Activated CD4-positive, alpha-beta memory T cell treated with anti-CD3 and anti-CD28 coated beads, Interleukin-2, amount 10 ng/mL, durations not matched to agents 7 days and 5 days (primary cell): Measurements from ENCODE around the gene PEX11G. TPM values are rescaled to one million over a fixed set of nuclear protein-coding genes. Genes with fewer than 3 reads are reported as not detected.

Source experiments
- CTCF ChIA-PET: fragments of 350-600 bp; sonication (Branson Sonifier 250); formaldehyde crosslinking; loops from one replicate; lab custom pipeline; 2021; ENCODE audit warnings: antibody characterized with exemption, inconsistent platforms; lab: Charles Lee
- POLR2A ChIA-PET: fragments of 350-600 bp; sonication (Branson Sonifier 250); formaldehyde crosslinking; loops from one replicate; lab custom pipeline; 2021; ENCODE audit warnings: antibody characterized with exemption; lab: Charles Lee
- DNase-seq: peaks from one replicate; pipeline ENCODE4 v3.0.0-alpha.2; 2020
- H3K27ac Mint-ChIP-seq: one replicate; pipeline ENCODE4 v1.8.0; 2021; ENCODE audit warnings: mild to moderate bottlenecking, mixed read lengths
- H3K27me3 Mint-ChIP-seq: one replicate; pipeline ENCODE4 v1.8.0; 2021; ENCODE audit warnings: mixed read lengths
- H3K36me3 Mint-ChIP-seq: one replicate; pipeline ENCODE4 v1.8.0; 2021; ENCODE audit warnings: low read depth, mixed read lengths
- H3K4me1 Mint-ChIP-seq: one replicate; pipeline ENCODE4 v1.8.0; 2021; ENCODE audit warnings: mixed read lengths
- H3K4me3 Mint-ChIP-seq: one replicate; pipeline ENCODE4 v1.8.0; 2021; ENCODE audit warnings: mild to moderate bottlenecking, mixed read lengths
- H3K9me3 Mint-ChIP-seq: one replicate; pipeline ENCODE4 v1.8.0; 2021; ENCODE audit warnings: mixed read lengths
- total RNA-seq, 2 experiments: library from RNA; stranded (reverse); gene quantifications; one replicate each; pipeline ENCODE4 v1.2.3, GENCODE V29; 2021

PEX11G gene
- total RNA-seq, 2 experiments from 2014 or later = 0.68 to 1.7 TPM

DNA sequence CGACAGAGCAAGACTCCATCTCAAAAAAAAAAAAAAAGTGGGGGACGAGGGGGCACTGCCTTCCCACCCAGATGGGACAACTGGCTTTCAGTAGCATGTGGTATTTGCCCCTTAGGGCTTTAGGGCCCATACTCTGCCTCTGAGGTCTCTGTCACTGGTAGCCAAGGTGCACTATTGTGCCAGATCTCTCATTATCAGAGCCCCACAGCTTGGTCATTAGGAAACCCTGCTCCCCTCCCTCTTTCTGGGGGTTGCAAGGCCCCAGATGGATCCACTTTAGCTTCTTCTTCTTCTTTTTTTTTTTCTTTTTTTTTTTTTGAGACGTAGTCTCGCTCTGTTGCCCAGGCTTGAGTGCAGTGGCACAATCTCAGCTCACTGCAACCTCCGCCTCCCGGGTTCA, 15.8 kb upstream of the PEX11G start:
- Mint-ChIP-seq H3K4me3 (no peak overlapping the region), H3K27me3 (peaks cover 27% of the 10 kb centered on the region), H3K36me3 (no peaks in the 10 kb centered on the region), H3K27ac (no peak overlapping the region), H3K9me3 (no peaks in the 10 kb centered on the region), H3K4me1 (peaks cover 10% of the 10 kb centered on the region)
- no peak for DNase-seq
- CTCF ChIA-PET = interaction anchor here (2.4 kb wide), 1 partner anchor 151 kb away, joined by 6 read pairs; no protein-coding TSS in a partner anchor
- POLR2A ChIA-PET = interaction anchor here (1.1 kb wide), 1 partner anchor 10 kb away, joined by 5 read pairs; no protein-coding TSS in a partner anchor

DNA sequence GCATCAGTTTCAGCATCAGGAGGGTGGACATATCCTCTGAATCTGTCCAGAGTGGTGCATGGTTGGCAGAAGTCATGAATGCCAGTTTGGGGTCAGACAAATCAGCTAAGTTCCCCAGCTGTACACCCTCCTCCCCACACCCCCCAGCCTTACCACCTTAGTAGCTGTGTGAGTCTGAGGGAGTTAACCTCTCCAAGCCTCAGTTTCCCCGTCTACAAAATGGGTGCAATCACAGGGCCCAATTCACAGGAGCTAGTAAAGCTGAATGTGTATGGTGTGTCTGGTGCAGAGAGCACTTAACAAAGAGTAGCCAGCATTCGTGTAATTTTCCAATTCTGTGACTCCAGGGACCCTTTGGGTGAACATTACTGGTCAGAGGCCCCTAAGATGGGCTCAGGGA, 13.7 kb upstream of the PEX11G start:
- H3K27me3 Mint-ChIP-seq = peaks cover 34% of the 10 kb centered on the region
- ChIA-PET POLR2A (no interaction called here), CTCF (no interaction called here)
- H3K27ac Mint-ChIP-seq = no peak overlapping the region
- H3K9me3 Mint-ChIP-seq = no peaks in the 10 kb centered on the region
- peaks cover 10% of the 10 kb centered on the region for H3K4me1 Mint-ChIP-seq
- no peaks in the 10 kb centered on the region for H3K36me3 Mint-ChIP-seq
- no peak for DNase-seq
- H3K4me3 Mint-ChIP-seq = no peak overlapping the region

DNA sequence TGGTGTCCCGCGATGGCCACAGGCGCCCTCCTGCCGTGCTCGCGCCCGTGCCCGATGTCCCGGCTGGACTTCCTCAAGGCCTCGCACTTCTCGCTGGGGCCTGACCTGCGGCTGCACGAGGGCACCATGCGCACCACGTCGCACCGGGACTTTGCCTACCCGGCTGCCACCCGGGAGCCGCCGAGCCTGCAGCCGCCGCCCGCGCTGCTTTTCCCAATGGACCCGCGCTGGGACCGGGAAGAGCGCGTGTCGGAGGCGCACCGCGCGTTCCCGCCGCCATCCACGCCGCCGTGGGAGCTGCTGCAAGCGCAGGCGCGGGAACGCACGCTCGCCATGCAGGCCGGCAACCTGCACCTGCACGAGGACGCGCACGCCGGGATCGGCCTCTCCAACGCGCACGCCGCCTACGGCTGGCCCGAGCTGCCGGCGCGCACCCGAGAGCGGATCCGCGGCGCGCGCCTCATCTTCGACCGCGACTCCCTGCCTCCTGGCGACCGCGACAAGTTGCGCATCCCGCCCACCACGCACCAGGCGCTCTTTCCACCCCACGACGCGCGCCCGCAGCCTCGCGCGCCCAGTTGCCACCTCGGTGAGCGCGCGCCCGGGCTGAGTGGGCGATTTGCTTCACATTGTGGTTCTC, 12.1 kb upstream of the PEX11G start:
- Mint-ChIP-seq H3K9me3 (no peaks in the 10 kb centered on the region), H3K4me1 (peaks cover 4% of the 10 kb centered on the region), H3K4me3 (no peak overlapping the region), H3K36me3 (no peaks in the 10 kb centered on the region), H3K27ac (no peak overlapping the region), H3K27me3 (peaks cover 41% of the 10 kb centered on the region)
- ChIA-PET CTCF (no interaction called here), POLR2A (no interaction called here)
- peak; percentile 57 for DNase-seq

DNA sequence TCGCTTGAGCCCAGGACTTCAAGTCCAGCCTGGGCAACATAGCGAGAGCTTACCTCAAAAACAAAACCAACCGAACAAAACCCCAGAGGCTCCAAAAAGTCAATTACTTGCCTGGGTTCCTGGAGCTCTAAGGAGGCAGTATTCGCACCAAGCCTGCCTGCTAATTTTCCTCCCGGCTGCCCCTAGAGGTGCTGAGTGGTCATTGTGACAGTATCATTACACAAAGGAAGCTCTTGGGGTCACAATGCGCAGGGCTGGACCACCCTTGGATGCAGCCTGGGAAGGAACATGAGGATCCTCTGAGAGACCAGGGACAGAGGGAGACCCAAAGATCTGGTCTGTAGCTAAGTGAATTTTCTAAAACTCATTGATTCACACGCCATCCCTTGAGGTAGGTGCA, 8.5 kb upstream of the PEX11G start:
- no peak overlapping the region for H3K4me3 Mint-ChIP-seq
- H3K36me3 Mint-ChIP-seq = no peaks in the 10 kb centered on the region
- H3K27ac Mint-ChIP-seq = no peak overlapping the region
- CTCF ChIA-PET = interaction anchor here (0.6 to 2.6 kb wide), 6 partner anchors 12 to 96 kb away, joined by 3 to 9 read pairs (median 3); partner anchors contain the start of gene MCOLN1
- H3K9me3 Mint-ChIP-seq = no peaks in the 10 kb centered on the region
- H3K4me1 Mint-ChIP-seq = peaks cover 13% of the 10 kb centered on the region
- DNase-seq = no peak
- POLR2A ChIA-PET = interaction anchor here (1.2 kb wide), 1 partner anchor 25 kb away, joined by 5 read pairs; the partner anchor contains the start of gene MCOLN1
- peaks cover 32% of the 10 kb centered on the region for H3K27me3 Mint-ChIP-seq

DNA sequence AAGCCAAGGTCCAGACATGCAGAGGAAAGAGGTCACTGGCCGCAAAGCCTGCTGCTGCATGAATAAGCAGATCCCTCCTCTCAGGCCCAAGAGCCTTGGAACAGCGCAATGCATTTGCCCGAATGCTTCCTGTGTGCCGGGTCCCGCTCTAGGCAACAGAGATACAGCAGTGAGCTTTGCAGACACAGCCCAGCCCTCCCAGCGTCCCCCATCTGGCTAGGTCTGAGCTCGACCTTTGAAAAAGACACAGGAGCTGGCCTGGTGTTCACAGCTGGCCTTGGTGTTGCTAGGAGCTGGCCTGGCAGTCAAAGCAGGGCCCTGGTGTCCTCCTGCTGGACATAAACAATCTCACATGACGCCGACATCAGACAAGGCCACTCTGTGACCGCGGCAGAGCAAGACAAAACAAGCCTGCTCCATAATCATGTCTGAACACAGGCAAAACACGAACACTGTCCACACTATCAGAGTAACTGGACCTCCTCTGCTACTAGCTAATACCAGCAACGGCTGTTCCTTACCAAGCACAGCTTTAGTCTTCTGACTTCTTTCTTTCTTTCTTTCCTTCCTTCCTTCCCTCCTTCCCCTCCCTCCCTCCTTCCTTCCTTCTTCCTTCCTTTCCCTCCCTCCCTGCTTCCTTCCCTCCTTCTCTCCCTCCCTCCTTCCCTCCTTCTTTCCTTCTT, 5.7 kb upstream of the PEX11G start:
- Mint-ChIP-seq H3K4me1 (peaks cover 27% of the 10 kb centered on the region), H3K27me3 (peaks cover 16% of the 10 kb centered on the region), H3K4me3 (no peak overlapping the region), H3K36me3 (no peaks in the 10 kb centered on the region), H3K9me3 (no peaks in the 10 kb centered on the region), H3K27ac (no peak overlapping the region)
- ChIA-PET CTCF (interaction anchor here (0.6 to 0.8 kb wide), 2 partner anchors 58 to 186 kb away, joined by 4 to 5 read pairs; partner anchors contain the start of gene TRAPPC5), POLR2A (interaction anchor here (1.2 to 1.9 kb wide), 3 partner anchors 10 to 143 kb away, joined by 3 to 9 read pairs (median 5); partner anchors contain the start of gene MCOLN1)
- DNase-seq = no peak

DNA sequence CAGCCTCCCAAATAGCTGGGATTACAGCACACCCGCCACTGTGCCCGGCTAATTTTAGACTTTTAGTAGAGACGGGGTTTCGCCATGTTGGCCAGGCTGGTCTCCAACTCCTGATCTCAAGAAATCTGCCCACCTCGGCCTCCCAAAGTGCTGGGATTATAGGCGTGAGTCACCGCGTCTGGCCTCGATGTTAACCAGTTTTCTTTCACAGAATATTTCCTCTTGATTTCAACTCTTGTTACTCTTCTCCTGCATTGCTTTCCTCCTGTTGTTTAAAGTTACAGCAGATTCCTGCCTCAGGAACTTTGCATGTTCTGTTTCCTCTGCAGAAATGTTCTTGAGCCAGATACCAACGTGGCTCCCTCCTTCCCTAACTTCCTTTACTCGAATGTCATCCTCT, 3.7 kb upstream of the PEX11G start:
- peak overlapping the region; percentile 72 for H3K27ac Mint-ChIP-seq
- H3K4me3 Mint-ChIP-seq = no peak overlapping the region
- no peaks in the 10 kb centered on the region for H3K9me3 Mint-ChIP-seq
- no peaks in the 10 kb centered on the region for H3K36me3 Mint-ChIP-seq
- no peak for DNase-seq
- H3K4me1 Mint-ChIP-seq = peaks cover 33% of the 10 kb centered on the region
- peaks cover 7% of the 10 kb centered on the region for H3K27me3 Mint-ChIP-seq
- POLR2A ChIA-PET = interaction anchor here (1.9 kb wide), 1 partner anchor 30 kb away, joined by 9 read pairs; the partner anchor contains the start of gene MCOLN1
- CTCF ChIA-PET = no interaction called here

DNA sequence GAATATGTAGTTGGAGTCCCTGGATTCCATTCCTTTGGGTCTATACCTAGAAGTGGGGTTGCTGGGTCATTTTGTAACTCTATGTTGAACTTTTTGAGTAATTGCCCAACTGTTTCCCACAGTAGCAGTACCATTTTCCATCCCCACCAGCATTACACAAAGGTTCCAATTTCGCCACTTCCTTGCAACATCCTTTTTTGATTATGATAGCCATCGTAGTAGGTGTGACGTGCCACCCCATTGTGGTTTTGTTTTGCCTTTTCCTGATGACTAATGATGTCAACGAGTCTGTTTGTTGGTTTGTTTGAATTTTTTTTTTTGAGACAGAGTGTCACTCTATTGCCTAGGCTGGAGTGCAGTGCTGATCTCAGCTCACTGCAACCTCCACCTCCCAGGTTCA, 3.3 kb upstream of the PEX11G start:
- H3K4me1 Mint-ChIP-seq = peaks cover 33% of the 10 kb centered on the region
- peak overlapping the region; percentile 72 for H3K27ac Mint-ChIP-seq
- H3K36me3 Mint-ChIP-seq = no peaks in the 10 kb centered on the region
- DNase-seq = peak; percentile 79
- H3K4me3 Mint-ChIP-seq = no peak overlapping the region
- ChIA-PET CTCF (no interaction called here), POLR2A (no interaction called here)
- peaks cover 5% of the 10 kb centered on the region for H3K27me3 Mint-ChIP-seq
- no peaks in the 10 kb centered on the region for H3K9me3 Mint-ChIP-seq

DNA sequence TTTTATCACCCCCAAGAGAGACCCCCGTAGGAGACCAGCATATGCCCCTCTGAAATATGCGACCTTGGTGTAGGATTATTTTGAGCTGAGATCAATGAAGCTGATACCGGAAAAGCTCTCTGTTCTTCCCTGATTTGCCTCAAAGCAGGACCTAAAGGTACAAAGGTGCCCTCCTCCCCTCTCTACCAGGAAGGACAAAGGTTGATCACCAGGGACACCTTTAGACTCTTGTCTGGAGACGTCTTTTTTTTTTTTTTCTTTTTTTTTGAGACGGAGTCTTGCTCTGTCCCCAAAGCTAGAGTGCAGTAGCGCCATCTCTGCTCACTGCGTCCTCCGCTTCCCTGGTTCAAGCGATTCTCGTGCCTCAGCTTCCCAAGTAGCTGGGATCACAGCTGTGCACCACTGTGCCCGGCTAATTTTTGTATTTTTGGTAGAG, 792 bp upstream of the PEX11G start:
- Mint-ChIP-seq H3K27me3 (no peaks in the 10 kb centered on the region), H3K4me3 (peak overlapping the region; percentile 47), H3K36me3 (no peaks in the 10 kb centered on the region), H3K9me3 (no peaks in the 10 kb centered on the region), H3K27ac (peak overlapping the region; percentile 71), H3K4me1 (peaks cover 33% of the 10 kb centered on the region)
- no peak for DNase-seq
- CTCF ChIA-PET = interaction anchor here (0.5 to 0.8 kb wide), 2 partner anchors 23 to 43 kb away, joined by 3 read pairs; no protein-coding TSS in a partner anchor
- POLR2A ChIA-PET = interaction anchor here (1.4 kb wide), 1 partner anchor 32 kb away, joined by 7 read pairs; the partner anchor contains the start of gene MCOLN1

DNA sequence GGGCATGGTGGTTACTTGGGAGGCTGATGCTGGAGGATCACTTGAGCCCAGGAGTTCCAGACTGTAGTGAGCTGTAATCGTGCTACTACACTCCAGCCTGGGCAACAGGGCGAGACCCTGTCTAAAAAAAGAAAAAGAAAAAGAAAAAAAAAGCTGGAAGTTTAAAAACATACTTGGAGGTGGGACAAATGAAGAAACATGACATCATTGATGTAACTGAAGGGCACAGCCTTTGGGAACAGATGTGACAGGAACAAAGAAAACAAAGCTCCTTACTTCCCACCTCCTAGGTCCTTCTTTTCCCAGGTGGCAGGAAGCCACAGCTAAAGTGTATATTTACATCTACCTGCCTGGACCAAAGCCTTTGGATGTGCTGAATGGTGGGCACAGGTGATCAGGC, 1.9 kb downstream of the PEX11G start:
- Mint-ChIP-seq H3K4me1 (peaks cover 20% of the 10 kb centered on the region), H3K27ac (no peak overlapping the region), H3K4me3 (no peak overlapping the region), H3K27me3 (no peaks in the 10 kb centered on the region), H3K9me3 (no peaks in the 10 kb centered on the region), H3K36me3 (no peaks in the 10 kb centered on the region)
- CTCF ChIA-PET = interaction anchor here (1.4 to 1.5 kb wide), 2 partner anchors 10 to 81 kb away, joined by 3 to 4 read pairs; no protein-coding TSS in a partner anchor
- POLR2A ChIA-PET = no interaction called here
- DNase-seq = no peak

DNA sequence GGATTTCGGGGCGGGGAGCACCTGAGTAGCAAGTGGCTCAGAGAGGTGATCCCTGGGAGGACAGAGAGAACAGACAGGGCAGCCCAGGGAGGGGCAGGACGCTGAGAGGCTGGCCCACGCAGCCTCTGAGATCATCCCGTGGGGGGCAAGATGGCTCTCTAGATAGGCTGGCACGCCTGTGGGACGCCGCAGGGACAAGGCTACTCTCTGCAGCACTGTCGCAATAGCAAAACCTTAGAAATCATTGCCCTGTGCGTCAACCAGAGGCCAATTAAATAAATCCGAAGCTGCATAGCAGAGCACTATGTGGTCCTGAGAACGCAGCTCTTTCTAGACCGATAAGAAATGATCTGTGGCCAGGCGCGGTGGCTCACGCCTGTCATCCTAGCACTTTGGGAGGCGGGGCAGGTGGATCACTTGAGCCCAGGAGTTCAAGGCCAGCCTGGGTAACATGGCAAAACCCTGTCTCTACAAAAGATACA, 5.1 kb downstream of the PEX11G start:
- Mint-ChIP-seq H3K9me3 (no peaks in the 10 kb centered on the region), H3K4me3 (no peak overlapping the region), H3K27me3 (no peaks in the 10 kb centered on the region), H3K4me1 (peaks cover 4% of the 10 kb centered on the region), H3K27ac (no peak overlapping the region), H3K36me3 (no peaks in the 10 kb centered on the region)
- DNase-seq = no peak
- ChIA-PET POLR2A (interaction anchor here (1.0 kb wide), 1 partner anchor 146 kb away, joined by 4 read pairs; the partner anchor contains the start of genes PET100 and XAB2), CTCF (no interaction called here)

DNA sequence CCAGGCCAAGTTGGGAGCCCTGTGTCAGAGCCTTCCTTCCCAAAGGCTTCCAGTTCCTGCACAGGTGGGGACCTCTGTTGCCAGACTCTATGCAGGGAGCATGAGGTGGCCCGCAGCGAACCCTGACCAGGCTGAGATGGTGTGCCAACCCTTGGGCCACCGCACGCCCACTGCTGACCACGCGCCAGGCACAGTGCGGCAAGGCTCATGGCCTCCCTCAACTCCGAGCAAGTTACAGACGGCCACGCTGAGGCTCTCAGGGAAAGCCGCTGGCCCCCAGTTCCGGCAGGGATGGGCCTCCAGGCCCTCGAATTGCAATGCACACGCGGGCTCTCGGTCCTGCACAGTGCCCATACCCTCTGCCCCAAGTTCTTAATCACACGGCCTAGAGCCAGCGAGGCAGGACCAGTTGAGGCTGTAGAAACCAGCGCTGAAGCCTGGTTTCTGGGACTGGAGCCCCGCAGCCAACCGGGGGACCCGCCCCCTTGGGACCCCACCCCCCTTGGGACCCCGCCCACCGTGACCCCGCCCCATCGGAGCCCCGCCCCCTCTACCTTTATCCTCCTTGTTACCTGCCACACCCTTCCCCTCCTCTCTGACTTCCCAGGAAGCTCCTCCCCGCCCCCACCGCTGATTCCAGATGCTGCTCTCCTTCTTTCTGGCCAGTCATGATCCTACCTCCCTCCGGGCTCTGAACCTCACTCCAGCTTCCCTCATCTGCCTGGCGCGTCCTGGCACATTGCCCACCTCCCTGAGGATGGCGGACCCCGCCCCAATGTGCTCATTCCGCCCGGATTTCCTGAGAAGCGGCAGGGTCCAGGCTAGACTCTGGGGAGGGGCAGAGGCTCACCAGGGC, 6.0 kb downstream of the PEX11G start:
- Mint-ChIP-seq H3K27me3 (no peaks in the 10 kb centered on the region), H3K4me1 (peaks cover 4% of the 10 kb centered on the region), H3K27ac (no peak overlapping the region), H3K9me3 (no peaks in the 10 kb centered on the region), H3K36me3 (no peaks in the 10 kb centered on the region), H3K4me3 (no peak overlapping the region)
- no peak for DNase-seq
- ChIA-PET POLR2A (no interaction called here), CTCF (no interaction called here)

DNA sequence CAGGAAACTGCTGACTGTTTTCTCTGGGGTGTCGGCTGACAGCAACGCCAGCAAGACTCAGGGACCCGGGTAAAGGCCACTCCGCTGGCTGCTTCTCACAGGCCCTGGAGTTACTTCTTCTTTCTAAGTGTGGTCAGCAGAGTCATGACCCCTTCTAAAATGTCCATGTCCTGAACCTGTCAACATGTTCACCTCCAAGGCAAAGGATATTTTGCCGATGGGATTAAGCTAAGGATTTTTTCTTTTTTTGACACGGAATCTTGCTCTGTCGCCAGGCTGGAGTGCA, 7.9 kb downstream of the PEX11G start:
- Mint-ChIP-seq H3K4me3 (no peak overlapping the region), H3K27me3 (no peaks in the 10 kb centered on the region), H3K27ac (no peak overlapping the region), H3K9me3 (no peaks in the 10 kb centered on the region), H3K36me3 (no peaks in the 10 kb centered on the region), H3K4me1 (peaks cover 4% of the 10 kb centered on the region)
- DNase-seq = no peak
- POLR2A ChIA-PET = interaction anchor here (1.0 kb wide), 1 partner anchor 41 kb away, joined by 3 read pairs; the partner anchor contains the start of gene MCOLN1
- CTCF ChIA-PET = no interaction called here
